22Rv1 (cell line): ENCODE results near the gene DAGLB.
"Not testable (repeated sequence)": the region's sequence is repeated elsewhere in the genome, so short reads cannot be mapped to it uniquely, and the experiment has no call there.

Source experiments
- H3K27ac ChIP-seq: fragments of 450-650 bp; 2 replicates; pipeline ENCODE4 v1.5.1; 2017
- ZFX ChIP-seq: fragments of 450-650 bp; IDR thresholded peaks from 2 replicates; pipeline ENCODE4 v1.6.1; 2017; ENCODE audit warnings: antibody characterized with exemption, borderline replicate concordance
- TF ChIP-seq, protein P1 (sequence below): fragments of 450-650 bp; IDR thresholded peaks from 2 replicates; pipeline ENCODE4 v1.5.1; 2017; ENCODE audit warnings: mild to moderate bottlenecking

DAGLB gene

GRCh38 chr7:6402741-6403140 is 45.0 kb downstream of the DAGLB start:
- H3K27ac ChIP-seq: no peak overlapping the region
- TF ChIP-seq, protein P1, sequence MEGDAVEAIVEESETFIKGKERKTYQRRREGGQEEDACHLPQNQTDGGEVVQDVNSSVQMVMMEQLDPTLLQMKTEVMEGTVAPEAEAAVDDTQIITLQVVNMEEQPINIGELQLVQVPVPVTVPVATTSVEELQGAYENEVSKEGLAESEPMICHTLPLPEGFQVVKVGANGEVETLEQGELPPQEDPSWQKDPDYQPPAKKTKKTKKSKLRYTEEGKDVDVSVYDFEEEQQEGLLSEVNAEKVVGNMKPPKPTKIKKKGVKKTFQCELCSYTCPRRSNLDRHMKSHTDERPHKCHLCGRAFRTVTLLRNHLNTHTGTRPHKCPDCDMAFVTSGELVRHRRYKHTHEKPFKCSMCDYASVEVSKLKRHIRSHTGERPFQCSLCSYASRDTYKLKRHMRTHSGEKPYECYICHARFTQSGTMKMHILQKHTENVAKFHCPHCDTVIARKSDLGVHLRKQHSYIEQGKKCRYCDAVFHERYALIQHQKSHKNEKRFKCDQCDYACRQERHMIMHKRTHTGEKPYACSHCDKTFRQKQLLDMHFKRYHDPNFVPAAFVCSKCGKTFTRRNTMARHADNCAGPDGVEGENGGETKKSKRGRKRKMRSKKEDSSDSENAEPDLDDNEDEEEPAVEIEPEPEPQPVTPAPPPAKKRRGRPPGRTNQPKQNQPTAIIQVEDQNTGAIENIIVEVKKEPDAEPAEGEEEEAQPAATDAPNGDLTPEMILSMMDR: no peak
- TF ChIP-seq ZFX: no peak

DNA sequence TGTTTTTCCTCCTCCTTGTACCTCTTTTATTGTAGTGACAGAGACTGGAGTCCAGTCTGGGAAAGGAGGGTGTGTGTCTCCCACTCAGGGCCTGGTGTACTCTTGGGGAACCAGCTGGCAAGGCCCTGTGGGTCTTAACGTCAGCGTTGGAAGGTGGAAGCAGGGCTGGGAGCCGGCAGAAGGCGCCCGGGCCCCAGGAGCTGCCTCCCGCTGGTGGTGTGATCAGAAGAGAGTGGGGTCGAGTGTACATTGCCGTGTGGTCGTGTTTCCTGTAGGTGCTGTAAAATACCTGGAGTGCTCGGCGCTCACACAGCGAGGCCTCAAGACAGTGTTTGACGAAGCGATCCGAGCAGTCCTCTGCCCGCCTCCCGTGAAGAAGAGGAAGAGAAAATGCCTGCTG is 45.7 kb downstream of the DAGLB start:
- no peak overlapping the region for H3K27ac ChIP-seq
- TF ChIP-seq, protein P1: no peak
- no peak for TF ChIP-seq ZFX

DNA sequence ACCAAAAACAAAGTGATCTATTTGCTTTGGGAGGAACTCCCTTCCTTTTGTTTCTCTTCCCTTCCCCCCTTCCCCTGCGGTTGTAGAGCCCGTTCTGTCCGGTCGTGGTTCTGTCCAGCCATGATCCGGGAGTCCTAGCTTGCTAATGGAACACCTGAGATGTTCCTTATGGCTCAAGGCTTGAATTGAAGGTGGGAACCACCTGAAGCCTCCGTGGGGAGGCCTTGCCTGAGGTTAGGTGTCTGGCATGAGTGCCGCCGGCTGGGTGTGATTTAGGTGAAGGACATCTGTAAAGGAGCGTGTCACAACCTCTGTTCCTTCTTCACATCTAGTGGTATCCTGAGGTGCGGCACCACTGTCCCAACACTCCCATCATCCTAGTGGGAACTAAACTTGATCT is 46.2 kb downstream of the DAGLB start:
- TF ChIP-seq, protein P1: no peak
- no peak for TF ChIP-seq ZFX
- no peak overlapping the region for H3K27ac ChIP-seq

- H3K27ac ChIP-seq: not testable (repeated sequence)
These were observed 47.3 kb downstream of the DAGLB start for GRCh38 chr7:6400243-6401105.

DNA sequence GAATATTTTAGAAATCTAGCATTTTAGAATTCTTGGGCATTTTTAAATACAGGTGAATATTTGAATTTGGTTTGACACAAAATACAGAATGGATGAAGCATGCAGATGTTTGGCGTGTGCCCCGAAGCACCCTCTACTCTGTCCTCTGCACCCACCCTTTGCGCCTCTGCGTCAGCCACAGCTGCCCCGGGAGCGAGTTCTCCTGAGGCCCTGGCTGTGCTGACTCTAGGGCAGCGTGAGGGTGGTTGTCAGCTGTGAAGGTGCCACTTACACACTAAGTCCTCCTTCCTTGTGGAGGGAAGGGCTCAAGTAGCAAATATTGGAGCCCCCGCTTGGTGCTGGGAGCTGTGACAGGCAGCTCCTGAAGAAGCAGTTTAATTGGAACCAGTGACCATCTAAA is 48.4 kb downstream of the DAGLB start:
- H3K27ac ChIP-seq: no peak overlapping the region
- TF ChIP-seq, protein P1: no peak
- no peak for TF ChIP-seq ZFX

GRCh38 chr7:6398943-6399342 is 48.8 kb downstream of the DAGLB start:
- no peak overlapping the region for H3K27ac ChIP-seq
- no peak for TF ChIP-seq ZFX
- TF ChIP-seq, protein P1: no peak

DNA sequence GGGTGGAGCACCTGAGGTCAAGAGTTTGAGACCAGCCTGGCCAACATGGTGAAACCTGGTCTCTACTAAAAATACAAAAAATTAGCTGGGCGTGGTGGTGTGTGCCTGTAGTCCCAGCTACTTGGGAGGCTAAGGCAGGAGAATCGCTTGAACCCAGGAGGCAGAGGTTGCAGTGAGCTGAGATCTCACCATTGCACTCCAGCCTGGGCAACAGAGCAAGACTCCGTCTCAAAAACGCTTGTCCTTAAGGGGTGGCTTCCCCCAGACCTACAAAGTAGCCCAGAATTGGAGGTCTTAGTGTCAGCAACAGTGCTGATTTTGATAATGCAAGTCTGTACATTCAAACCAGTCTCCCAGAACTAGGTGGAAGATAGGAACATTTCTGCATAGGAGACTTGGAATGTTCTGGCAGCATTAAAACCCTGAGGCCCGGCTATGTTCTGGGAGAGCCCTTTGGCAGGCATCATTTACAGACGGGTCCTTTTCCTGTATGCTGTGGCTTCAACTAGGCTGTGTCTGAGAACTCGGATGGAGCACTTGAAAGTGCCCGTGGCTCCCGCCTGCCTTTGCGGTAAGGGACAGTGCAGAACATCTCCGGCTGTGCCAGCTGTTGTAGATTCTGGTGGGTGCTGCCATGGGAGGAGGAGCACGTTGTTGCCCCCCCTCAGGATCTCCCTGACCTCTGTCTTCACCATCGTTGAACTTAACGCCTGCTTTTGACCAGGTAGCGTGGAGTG is 49.8 kb downstream of the DAGLB start:
- not testable (repeated sequence) for H3K27ac ChIP-seq

DNA sequence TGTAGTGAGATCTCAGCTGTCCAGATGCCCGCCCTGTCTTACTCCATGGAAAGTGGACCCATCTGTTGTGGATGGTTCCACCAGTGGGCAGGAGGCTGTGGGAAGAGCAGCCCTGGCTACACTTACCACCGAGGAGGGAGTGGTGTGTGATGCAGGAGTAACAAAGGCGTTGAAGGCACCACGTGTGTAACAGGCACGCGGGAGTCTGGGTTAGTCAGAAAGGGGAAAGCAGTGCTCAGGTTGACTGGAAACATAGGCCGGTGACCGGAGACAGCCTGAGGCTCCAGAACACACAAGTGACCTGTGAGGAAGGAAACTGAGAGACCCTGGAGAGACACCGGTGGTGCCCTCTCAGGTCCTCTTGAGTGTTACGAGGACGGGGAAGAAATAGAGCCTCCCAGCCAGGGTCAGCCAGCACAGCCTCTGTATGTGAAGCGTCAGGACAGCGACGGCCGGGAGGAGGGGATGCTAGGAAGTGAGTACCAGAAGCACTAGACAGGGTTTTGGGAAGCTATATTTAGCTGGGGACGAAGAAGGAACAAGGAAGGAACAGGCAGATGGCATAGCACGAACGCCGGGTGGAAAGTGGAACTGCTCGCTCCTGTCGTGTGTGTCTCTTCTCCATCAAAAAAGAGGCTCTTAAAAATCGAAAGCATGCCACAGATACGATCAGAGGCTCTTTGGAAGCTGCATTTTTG is 51.7 kb downstream of the DAGLB start:
- no peak overlapping the region for H3K27ac ChIP-seq
- TF ChIP-seq, protein P1: no peak
- TF ChIP-seq ZFX: no peak
